Mucosa of rectum (tissue), 2 donors: ENCODE measurements around the gene LGR6.
"Not testable (repeated sequence)": the region's sequence is repeated elsewhere in the genome, so short reads cannot be mapped to it uniquely, and the experiment has no call there.

Experiments
- H3K27ac ChIP-seq, 2 donors: one replicate each; pipeline ENCODE4 v1.7.0; 2013; ENCODE audit warnings: inconsistent platforms in 2 of 2, low read depth in 2 of 2, low read length in 2 of 2
- H3K27me3 ChIP-seq, 2 donors: one replicate each; pipeline ENCODE4 v1.7.0; 2013; ENCODE audit warnings: low read length in 2 of 2; ENCODE audit not compliant: control insufficient read depth in 2 of 2, insufficient read depth in 2 of 2
- H3K36me3 ChIP-seq, 2 donors: one replicate each; pipeline ENCODE4 v1.7.0; 2013; ENCODE audit warnings: low read length in 2 of 2; ENCODE audit not compliant: control insufficient read depth in 2 of 2, insufficient read depth in 2 of 2
- H3K4me1 ChIP-seq, 2 donors: one replicate each; pipeline ENCODE4 v1.7.0; 2013; ENCODE audit warnings: low read length in 2 of 2, mild to moderate bottlenecking in 1 of 2; ENCODE audit not compliant: control insufficient read depth in 2 of 2, insufficient read depth in 2 of 2
- H3K4me3 ChIP-seq, 2 donors: one replicate each; pipeline ENCODE4 v1.7.0; 2013; ENCODE audit warnings: low read length in 2 of 2
- H3K9ac ChIP-seq, 2 donors: one replicate each; pipeline ENCODE4 v1.7.0; 2013; ENCODE audit warnings: low read length in 2 of 2, low read depth in 1 of 2, mild to moderate bottlenecking in 1 of 2
- H3K9me3 ChIP-seq, 2 donors: one replicate each; pipeline ENCODE4 v1.7.0; 2013; ENCODE audit warnings: low read length in 2 of 2; ENCODE audit not compliant: control insufficient read depth in 2 of 2
- donor health status: healthy.
- donor health status: Normal muscosa, but diverticular disease.

LGR6 gene

GRCh38 chr1:202187697-202188407, 5.7 kb upstream of the LGR6 start:
- no peaks in the 10 kb centered on the region for H3K27me3 ChIP-seq

DNA sequence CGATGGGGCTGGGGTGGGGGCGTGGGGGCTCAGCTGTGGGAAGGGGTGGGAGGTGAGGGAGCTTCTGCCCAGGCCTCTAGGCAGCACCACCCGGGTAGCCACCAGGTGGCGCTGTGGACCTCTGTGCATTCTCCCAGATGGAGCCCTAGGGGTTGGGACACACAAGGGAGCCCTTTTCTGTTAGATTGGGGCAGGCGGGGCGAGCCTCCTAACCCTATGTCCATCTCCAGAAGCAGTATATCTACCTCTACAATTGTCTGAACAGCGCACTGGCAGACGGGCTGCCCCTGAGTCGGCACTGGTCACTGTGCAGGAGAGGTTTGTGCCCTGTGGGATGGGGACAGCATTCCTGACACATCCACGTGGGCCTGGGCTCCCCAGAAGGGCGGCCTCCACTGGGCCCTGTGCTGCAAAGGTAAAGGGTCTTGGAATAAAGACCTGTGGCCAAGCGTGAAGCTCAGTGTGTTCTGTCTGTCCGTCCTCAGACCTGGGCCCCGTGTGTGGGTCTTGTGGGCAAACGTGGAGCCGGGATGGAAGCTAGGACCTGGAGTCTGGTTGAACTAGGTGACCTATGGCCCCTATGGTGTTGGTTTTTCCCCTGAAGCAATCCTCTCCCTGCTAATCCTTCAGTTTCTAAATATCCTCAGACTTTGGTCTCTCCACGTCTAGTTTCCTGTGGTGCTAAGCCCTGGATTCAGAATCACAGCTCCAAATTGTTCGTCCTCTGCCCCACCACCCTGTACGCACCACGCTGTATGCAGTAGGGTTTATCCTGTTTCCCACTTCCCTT, 4.4 kb upstream of the LGR6 start:
- H3K36me3 ChIP-seq = no peaks in the 10 kb centered on the region
- no peaks in the 10 kb centered on the region for H3K9me3 ChIP-seq
- H3K27ac ChIP-seq = no peak overlapping the region
- no peak overlapping the region for H3K4me3 ChIP-seq
- no peak overlapping the region for H3K9ac ChIP-seq
- H3K27me3 ChIP-seq = peaks cover 0 to 3% of the 10 kb centered on the region in 2 donors
- peaks cover 8 to 24% of the 10 kb centered on the region in 2 donors for H3K4me1 ChIP-seq

More at GRCh38 chr1:202187697-202188407, 5.7 kb upstream of the LGR6 start:
- Histone ChIP-seq H3K9me3 (no peaks in the 10 kb centered on the region), H3K36me3 (no peaks in the 10 kb centered on the region), H3K4me1 (peaks cover 3 to 15% of the 10 kb centered on the region in 2 donors), H3K9ac (no peak overlapping the region), H3K27ac (no peak overlapping the region), H3K4me3 (no peak overlapping the region)

GRCh38 chr1:202189918-202190715, 3.5 kb upstream of the LGR6 start:
- Histone ChIP-seq H3K9ac (no peak overlapping the region), H3K36me3 (no peaks in the 10 kb centered on the region), H3K9me3 (no peaks in the 10 kb centered on the region), H3K4me3 (no peak overlapping the region), H3K27me3 (peaks cover 0 to 5% of the 10 kb centered on the region in 2 donors), H3K4me1 (peaks cover 8 to 23% of the 10 kb centered on the region in 2 donors), H3K27ac (no peak overlapping the region)

GRCh38 chr1:202191391-202191790, 2.2 kb upstream of the LGR6 start:
- not testable (repeated sequence) for H3K27me3 ChIP-seq, H3K36me3 ChIP-seq, H3K4me3 ChIP-seq, H3K27ac ChIP-seq, H3K9ac ChIP-seq, H3K9me3 ChIP-seq
- H3K4me1 ChIP-seq = peaks cover 8 to 22% of the 10 kb centered on the region in 2 donors

DNA sequence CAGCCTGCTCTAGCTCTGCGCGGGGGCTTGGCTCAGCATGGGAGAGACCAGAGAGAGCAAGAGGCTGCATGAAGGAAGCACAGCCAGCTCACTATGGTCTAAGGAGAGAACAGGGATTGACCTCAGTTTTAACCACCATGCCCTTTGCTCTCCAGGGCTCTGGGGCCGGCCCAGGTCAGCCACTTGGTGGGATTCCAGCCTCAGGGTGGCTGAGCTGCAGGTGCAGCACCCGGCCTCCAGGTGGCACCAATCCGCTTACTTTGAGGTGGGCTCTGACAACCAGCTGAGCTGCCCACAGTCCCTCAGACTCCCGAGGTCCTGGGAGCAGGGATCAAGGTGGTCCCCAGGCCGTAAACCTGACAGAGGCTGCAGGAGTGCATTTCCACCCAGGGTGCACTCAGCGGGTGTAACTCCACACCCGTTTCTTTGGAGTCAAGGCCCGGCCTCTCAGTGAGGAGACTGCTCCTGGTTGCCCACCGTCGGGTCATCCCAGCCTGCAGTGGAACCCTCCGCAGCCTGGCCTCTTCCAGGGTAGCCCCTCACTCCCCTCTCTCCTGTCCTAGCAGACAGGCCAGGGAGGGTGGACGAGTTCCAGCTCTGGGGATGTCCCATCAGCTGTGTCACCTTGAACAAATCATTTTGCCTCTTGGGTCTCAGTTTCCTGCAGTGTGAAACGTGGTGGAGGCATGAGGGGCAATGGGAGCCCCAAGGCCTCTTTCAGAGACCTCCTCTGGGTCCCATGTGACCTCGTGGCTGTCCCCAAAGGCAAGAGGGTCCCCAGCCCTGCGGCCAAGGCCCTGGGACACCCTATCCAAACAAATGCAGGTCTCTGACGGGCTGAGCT, 607 bp upstream of the LGR6 start:
- Histone ChIP-seq H3K4me1 (peaks cover 11 to 14% of the 10 kb centered on the region in 2 donors), H3K4me3 (peak overlapping the region; percentile 37 to 46), H3K27ac (no peak overlapping the region), H3K9me3 (no peaks in the 10 kb centered on the region), H3K9ac (peak overlapping the region; percentile 38 to 51), H3K36me3 (no peaks in the 10 kb centered on the region), H3K27me3 (peaks cover 0 to 5% of the 10 kb centered on the region in 2 donors)

GRCh38 chr1:202194328-202194648, 689 bp downstream of the LGR6 start:
- peak overlapping the region in 1 of 2 donors; percentile 51 for H3K9ac ChIP-seq
- H3K4me3 ChIP-seq = no peak overlapping the region
- no peaks in the 10 kb centered on the region for H3K9me3 ChIP-seq
- no peaks in the 10 kb centered on the region for H3K36me3 ChIP-seq
- H3K27ac ChIP-seq = no peak overlapping the region
- H3K4me1 ChIP-seq = peaks cover 14 to 22% of the 10 kb centered on the region in 2 donors
- peaks cover 0 to 5% of the 10 kb centered on the region in 2 donors for H3K27me3 ChIP-seq

DNA sequence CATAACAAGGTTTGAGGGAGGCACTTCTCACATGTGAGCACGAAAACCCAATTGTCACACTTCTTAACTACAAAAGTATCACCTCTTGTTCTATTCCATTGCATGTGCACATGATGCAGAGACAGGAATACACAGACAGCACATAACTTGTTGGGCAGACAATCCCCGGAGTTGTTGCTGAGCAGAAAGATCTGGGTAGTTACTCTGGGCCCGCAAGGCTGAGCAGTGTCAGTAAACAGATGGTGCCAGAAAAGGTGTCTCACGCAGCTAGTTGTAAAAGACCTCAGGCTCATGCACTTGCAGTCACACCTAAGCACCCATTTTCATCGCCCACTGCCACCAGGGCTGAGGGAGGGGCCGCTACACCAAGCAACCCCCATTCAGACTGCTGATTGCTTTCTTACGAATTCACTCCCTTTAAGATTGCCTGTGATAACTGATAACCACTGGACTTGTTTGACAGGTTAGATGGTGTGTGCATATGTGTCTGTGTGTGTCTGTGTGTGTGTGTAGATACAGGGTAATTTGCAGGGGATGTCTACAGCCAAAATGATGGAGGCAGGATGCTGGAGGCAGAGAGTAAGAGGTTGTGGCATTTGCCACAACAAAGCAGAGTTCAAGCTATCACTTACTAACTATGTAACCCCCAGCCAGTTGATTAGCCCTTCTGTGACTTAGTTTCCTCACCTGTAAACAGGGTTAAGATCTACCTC, 4.2 kb downstream of the LGR6 start:
- Histone ChIP-seq H3K9me3 (no peaks in the 10 kb centered on the region), H3K4me3 (no peak overlapping the region), H3K9ac (no peak overlapping the region), H3K27me3 (peaks cover 0 to 5% of the 10 kb centered on the region in 2 donors), H3K36me3 (no peaks in the 10 kb centered on the region), H3K4me1 (peaks cover 21 to 26% of the 10 kb centered on the region in 2 donors), H3K27ac (peak overlapping the region; percentile 52 to 75)

DNA sequence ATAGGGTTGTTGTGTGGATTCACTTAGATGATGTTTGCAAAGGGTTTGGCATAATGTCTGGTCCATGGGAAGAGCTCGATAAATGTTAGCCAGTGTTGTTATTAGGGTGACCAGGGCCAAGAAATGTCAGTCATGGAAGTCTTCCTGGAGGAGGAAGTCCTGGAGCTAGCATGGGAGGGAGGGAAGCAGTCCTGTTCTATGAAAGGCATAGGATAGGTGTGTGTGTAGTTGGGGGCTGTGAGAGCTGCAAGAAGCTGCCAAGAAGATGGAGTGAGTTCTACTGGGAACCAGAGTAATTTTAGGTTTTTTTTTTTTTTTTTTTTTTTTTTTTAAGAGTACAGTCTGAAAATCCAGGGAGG, 4.7 kb downstream of the LGR6 start:
- Histone ChIP-seq H3K27me3 (peaks cover 0 to 3% of the 10 kb centered on the region in 2 donors), H3K27ac (peak overlapping the region in 1 of 2 donors; percentile 75), H3K4me1 (peaks cover 16 to 21% of the 10 kb centered on the region in 2 donors), H3K9me3 (no peaks in the 10 kb centered on the region), H3K4me3 (no peak overlapping the region), H3K9ac (no peak overlapping the region), H3K36me3 (no peaks in the 10 kb centered on the region)
